B cell (primary cell): ENCODE data around the gene DRC7. TPM values are rescaled to one million over a fixed set of nuclear protein-coding genes. Genes with fewer than 3 reads are reported as not detected.

Experiments used
- ATAC-seq: fragments of 200-7000 bp; cut with Tn5 transposase; one replicate; pipeline ENCODE4 v1.10.0; 2021; ENCODE audit warnings: low read depth, mild to moderate bottlenecking, moderate number of reproducible peaks, moderate library complexity
- CTCF ChIA-PET: fragments of 350-600 bp; sonication (Branson Sonifier 250); formaldehyde crosslinking; loops from one replicate; lab custom pipeline; 2021; ENCODE audit warnings: antibody characterized with exemption, inconsistent platforms; lab: Charles Lee
- POLR2A ChIA-PET: fragments of 350-600 bp; sonication (Branson Sonifier 250); formaldehyde crosslinking; loops from one replicate; lab custom pipeline; 2021; ENCODE audit warnings: antibody characterized with exemption; lab: Charles Lee
- DNase-seq: peaks from one replicate; pipeline ENCODE4 v3.0.0; 2013
- H2AFZ ChIP-seq: 2 replicates; pipeline ENCODE4 v1.6.1; 2012; ENCODE audit warnings: mild to moderate bottlenecking, low read depth, low read length; ENCODE audit not compliant: insufficient read depth, poor library complexity, severe bottlenecking
- H3K27ac ChIP-seq, 2 donors: 1 replicate in 1 of 2; 2 replicates in 1 of 2; pipeline ENCODE4 v1.5.1; 2012 to 2013; ENCODE audit warnings: low read length in 2 of 2, mild to moderate bottlenecking in 2 of 2, moderate library complexity in 1 of 2
- H3K27me3 ChIP-seq, 4 experiments: fragments of 200-600 bp in 1 of 4; sonication (generic) in 1 of 4; replicated peaks in 1 of 4; 1 replicate in 2 of 4; 2 replicates in 2 of 4; pipeline versions ENCODE4 v1.6.1 to v1.7.0; 2013 to 2016; ENCODE audit warnings: low read length in 3 of 4, mild to moderate bottlenecking in 2 of 4, mixed read lengths in 1 of 4, moderate library complexity in 1 of 4; ENCODE audit not compliant: insufficient read depth in 4 of 4, control insufficient read depth in 3 of 4; ENCODE audit errors: control extremely low read depth in 1 of 4
- H3K36me3 ChIP-seq, 2 experiments: replicated peaks in 1 of 2; 1 replicate in 1 of 2; 2 replicates in 1 of 2; pipeline versions ENCODE4 v1.6.1 to v1.7.1; 2013; ENCODE audit warnings: low read length in 1 of 2; ENCODE audit not compliant: insufficient read depth in 2 of 2, control insufficient read depth in 1 of 2; ENCODE audit errors: control extremely low read depth in 1 of 2, extremely low read depth in 1 of 2
- H3K4me1 ChIP-seq, 2 donors: fragments of 200-600 bp in 1 of 2; sonication (generic) in 1 of 2; 1 replicate in 1 of 2; 2 replicates in 1 of 2; pipeline versions ENCODE4 v1.5.1 to v1.6.1; 2013 to 2017; ENCODE audit warnings: low read length in 2 of 2; ENCODE audit not compliant: control insufficient read depth in 2 of 2, insufficient read depth in 2 of 2
- H3K4me2 ChIP-seq: replicated peaks from 2 replicates; pipeline ENCODE3; 2012; ENCODE audit warnings: mild to moderate bottlenecking, low read depth, low read length; ENCODE audit not compliant: poor library complexity, severe bottlenecking
- H3K4me3 ChIP-seq, 5 experiments: fragments of 200-600 bp in 1 of 5; sonication (generic) in 1 of 5; 1 replicate in 3 of 5; 2 replicates in 2 of 5; pipeline versions ENCODE4 v1.5.1 to v1.7.0; 2011 to 2016; ENCODE audit warnings: low read length in 4 of 5, mild to moderate bottlenecking in 4 of 5, low read depth in 2 of 5, control low read depth in 1 of 5, moderate library complexity in 1 of 5; ENCODE audit not compliant: insufficient read depth in 1 of 5; ENCODE audit errors: control extremely low read depth in 1 of 5, extremely low read depth in 1 of 5
- H3K79me2 ChIP-seq: fragments of 200-600 bp; sonication (generic); one replicate; pipeline ENCODE4 v1.6.0; 2016; ENCODE audit warnings: low read length; ENCODE audit not compliant: control insufficient read depth, insufficient read depth
- H3K9ac ChIP-seq: fragments of 200-600 bp; sonication (generic); 2 replicates; pipeline ENCODE4 v1.6.1; 2017; ENCODE audit warnings: mild to moderate bottlenecking, low read length, moderate library complexity
- H3K9me3 ChIP-seq, 3 donors: one replicate each; pipeline versions ENCODE4 v1.6.1 to v1.7.1; 2013; ENCODE audit warnings: low read length in 2 of 3; ENCODE audit not compliant: control insufficient read depth in 2 of 3, insufficient read depth in 1 of 3; ENCODE audit errors: control extremely low read depth in 1 of 3
- H4K20me1 ChIP-seq: 2 replicates; pipeline ENCODE4 v1.6.0; 2012; ENCODE audit warnings: mild to moderate bottlenecking, low read length; ENCODE audit not compliant: insufficient read depth, control insufficient read depth, poor library complexity, severe bottlenecking
- H3K27ac Mint-ChIP-seq: one replicate; pipeline ENCODE4 v1.8.0; 2021; ENCODE audit warnings: mixed read lengths
- H3K27me3 Mint-ChIP-seq: one replicate; pipeline ENCODE4 v1.8.0; 2021; ENCODE audit warnings: mixed read lengths
- H3K4me1 Mint-ChIP-seq: one replicate; pipeline ENCODE4 v1.8.0; 2021; ENCODE audit warnings: mixed read lengths
- H3K4me3 Mint-ChIP-seq: one replicate; pipeline ENCODE4 v1.8.0; 2021; ENCODE audit warnings: mixed read lengths
- H3K9me3 Mint-ChIP-seq: one replicate; pipeline ENCODE4 v1.8.0; 2022; ENCODE audit warnings: mixed read lengths; ENCODE audit not compliant: insufficient read depth
- EZH2 ChIP-seq: IDR thresholded peaks from 2 replicates; pipeline ENCODE4 v1.6.1; 2012; ENCODE audit warnings: borderline replicate concordance, low read depth, mild to moderate bottlenecking, moderate library complexity, low read length; ENCODE audit not compliant: insufficient read depth, poor library complexity, severe bottlenecking
- WGBS: methylation state at CpG from one replicate; pipeline ENCODE4 v1.1.5; 2013; ENCODE audit warnings: missing lambda C conversion rate; ENCODE audit not compliant: insufficient coverage; 5-methylcytosine and 5-hydroxymethylcytosine counted together
- intact Hi-C: fragments of 100-400 bp; cut with micrococcal nuclease; formaldehyde crosslinking; loops from one replicate; pipeline ENCODE4 v1.10.0; 2022
- polyA plus RNA-seq: library from polyadenylated mRNA; depleted of rRNA; stranded (reverse); fragments of >200 nt; gene quantifications from 2 replicates; pipeline ENCODE4 v1.2.3, GENCODE V29; 2012
- total RNA-seq, 2 donors: library from RNA; stranded (reverse); fragments of 120-200 nt in 1 of 2; gene quantifications; 1 replicate in 1 of 2; 2 replicates in 1 of 2; pipeline versions ENCODE4 v1.2.3 to v1.2.4, GENCODE V29; 2013 to 2022
- TF ChIP-seq, protein P1 (sequence below): fragments of 200-600 bp; IDR thresholded peaks from one replicate; pipeline ENCODE4 v1.8.0; 2022; ENCODE audit warnings: antibody characterized with exemption, mild to moderate bottlenecking

Gene DRC7
- total and polyA plus RNA-seq, 2 donors (not counting 1 experiment from before 2014, with no cell fraction given), result 0.12 to 0.22 TPM

DNA sequence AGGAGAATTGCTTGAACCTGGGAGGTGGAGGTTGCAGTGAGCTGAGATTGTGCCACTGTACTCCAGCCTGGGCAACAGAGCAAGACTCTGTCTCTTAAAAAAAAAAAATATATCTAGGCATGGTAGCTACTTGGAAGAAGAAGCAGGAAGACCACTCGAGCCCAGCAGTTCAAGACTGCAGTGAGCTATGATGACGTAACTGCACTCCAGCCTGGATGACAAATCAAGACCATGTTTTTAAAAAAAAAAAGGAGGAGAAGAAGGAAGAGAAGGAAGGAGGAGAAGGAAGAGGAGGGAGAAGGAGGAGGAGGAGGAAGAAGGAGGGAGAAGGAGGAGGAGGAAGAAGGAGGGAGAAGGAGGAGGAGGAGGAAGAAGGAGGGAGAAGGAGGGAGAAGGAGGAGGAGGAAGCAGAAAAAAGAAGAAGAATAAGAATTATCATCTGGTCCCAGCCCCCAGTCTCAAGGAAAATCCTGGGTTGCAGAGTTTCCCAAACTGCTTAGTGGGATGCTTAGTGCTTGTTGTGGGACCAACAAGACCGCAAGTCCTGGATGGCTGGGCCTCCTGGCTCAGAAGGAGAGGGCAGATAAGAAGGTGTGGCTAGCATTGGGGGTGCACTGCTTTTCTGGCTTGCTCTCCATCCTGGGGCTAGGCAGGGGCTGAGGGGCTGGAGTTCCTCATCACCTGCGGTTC lies 3.7 kb upstream of the DRC7 start:
- CTCF ChIA-PET, result interaction anchor here (0.9 to 1.0 kb wide), 2 partner anchors 42 to 44 kb away, joined by 3 to 4 read pairs; partner anchors contain the start of gene KATNB1
- peak overlapping the region; percentile 14 for H2AFZ ChIP-seq
- 68% methylated on average over 4 of the region's 4 CpGs for WGBS

GRCh38 chr16:57692636-57693035 lies 2.0 kb upstream of the DRC7 start:
- ATAC-seq (no peak), DNase-seq (no peak)
- no peak overlapping the region for H2AFZ ChIP-seq
- H3K4me1 Mint-ChIP-seq, result peaks cover 30% of the 10 kb centered on the region
- H3K36me3 ChIP-seq, result no peaks in the 10 kb centered on the region
- H3K27ac ChIP-seq, result no peak overlapping the region
- H3K4me2 ChIP-seq, result no peak overlapping the region
- TF ChIP-seq EZH2, result no peak
- TF ChIP-seq, protein P1, sequence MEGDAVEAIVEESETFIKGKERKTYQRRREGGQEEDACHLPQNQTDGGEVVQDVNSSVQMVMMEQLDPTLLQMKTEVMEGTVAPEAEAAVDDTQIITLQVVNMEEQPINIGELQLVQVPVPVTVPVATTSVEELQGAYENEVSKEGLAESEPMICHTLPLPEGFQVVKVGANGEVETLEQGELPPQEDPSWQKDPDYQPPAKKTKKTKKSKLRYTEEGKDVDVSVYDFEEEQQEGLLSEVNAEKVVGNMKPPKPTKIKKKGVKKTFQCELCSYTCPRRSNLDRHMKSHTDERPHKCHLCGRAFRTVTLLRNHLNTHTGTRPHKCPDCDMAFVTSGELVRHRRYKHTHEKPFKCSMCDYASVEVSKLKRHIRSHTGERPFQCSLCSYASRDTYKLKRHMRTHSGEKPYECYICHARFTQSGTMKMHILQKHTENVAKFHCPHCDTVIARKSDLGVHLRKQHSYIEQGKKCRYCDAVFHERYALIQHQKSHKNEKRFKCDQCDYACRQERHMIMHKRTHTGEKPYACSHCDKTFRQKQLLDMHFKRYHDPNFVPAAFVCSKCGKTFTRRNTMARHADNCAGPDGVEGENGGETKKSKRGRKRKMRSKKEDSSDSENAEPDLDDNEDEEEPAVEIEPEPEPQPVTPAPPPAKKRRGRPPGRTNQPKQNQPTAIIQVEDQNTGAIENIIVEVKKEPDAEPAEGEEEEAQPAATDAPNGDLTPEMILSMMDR, result no peak
- no peaks in the 10 kb centered on the region for H3K79me2 ChIP-seq
- H3K9ac ChIP-seq, result no peak overlapping the region
- no peaks in the 10 kb centered on the region for H4K20me1 ChIP-seq
- 100% methylated on average over 1 of the region's 2 CpGs for WGBS
- no peak overlapping the region for H3K27ac Mint-ChIP-seq
- no peaks in the 10 kb centered on the region for H3K27me3 ChIP-seq
- no peak overlapping the region for H3K4me3 Mint-ChIP-seq
- intact Hi-C loops, result no loop called here
- H3K4me3 ChIP-seq, result no peak overlapping the region
- CTCF ChIA-PET, result no interaction called here
- H3K27me3 Mint-ChIP-seq, result no peaks in the 10 kb centered on the region
- H3K9me3 Mint-ChIP-seq, result no peaks in the 10 kb centered on the region
- POLR2A ChIA-PET, result no interaction called here
- H3K4me1 ChIP-seq, result peaks cover 38 to 46% of the 10 kb centered on the region in 2 donors
- no peaks in the 10 kb centered on the region for H3K9me3 ChIP-seq

More for the DNA sequence above, 3.7 kb upstream of the DRC7 start:
- ATAC-seq, result no peak
- no peaks in the 10 kb centered on the region for H4K20me1 ChIP-seq
- Mint-ChIP-seq H3K9me3 (no peaks in the 10 kb centered on the region), H3K4me1 (peaks cover 30% of the 10 kb centered on the region), H3K27ac (no peak overlapping the region), H3K4me3 (no peak overlapping the region), H3K27me3 (no peaks in the 10 kb centered on the region)
- H3K4me1 ChIP-seq, result peaks cover 38 to 46% of the 10 kb centered on the region in 2 donors
- peak overlapping the region; percentile 36 for H3K4me2 ChIP-seq
- peak overlapping the region in 1 of 2 donors; percentile 35 for H3K27ac ChIP-seq
- H3K4me3 ChIP-seq, result no peak overlapping the region
- H3K36me3 ChIP-seq, result no peaks in the 10 kb centered on the region
- no peaks in the 10 kb centered on the region for H3K79me2 ChIP-seq
- TF ChIP-seq EZH2, result no peak
- TF ChIP-seq, protein P1, result no peak
- POLR2A ChIA-PET, result no interaction called here
- intact Hi-C loops, result no loop called here
- H3K27me3 ChIP-seq, result no peaks in the 10 kb centered on the region
- H3K9ac ChIP-seq, result no peak overlapping the region
- H3K9me3 ChIP-seq, result no peaks in the 10 kb centered on the region
- no peak for DNase-seq
